Measurements from ENCODE around the gene METRNL.

METRNL gene

GRCh38 chr17:83084621-83085056 lies 5.2 kb downstream of the METRNL start:
- TF ChIP-seq, protein P1, sequence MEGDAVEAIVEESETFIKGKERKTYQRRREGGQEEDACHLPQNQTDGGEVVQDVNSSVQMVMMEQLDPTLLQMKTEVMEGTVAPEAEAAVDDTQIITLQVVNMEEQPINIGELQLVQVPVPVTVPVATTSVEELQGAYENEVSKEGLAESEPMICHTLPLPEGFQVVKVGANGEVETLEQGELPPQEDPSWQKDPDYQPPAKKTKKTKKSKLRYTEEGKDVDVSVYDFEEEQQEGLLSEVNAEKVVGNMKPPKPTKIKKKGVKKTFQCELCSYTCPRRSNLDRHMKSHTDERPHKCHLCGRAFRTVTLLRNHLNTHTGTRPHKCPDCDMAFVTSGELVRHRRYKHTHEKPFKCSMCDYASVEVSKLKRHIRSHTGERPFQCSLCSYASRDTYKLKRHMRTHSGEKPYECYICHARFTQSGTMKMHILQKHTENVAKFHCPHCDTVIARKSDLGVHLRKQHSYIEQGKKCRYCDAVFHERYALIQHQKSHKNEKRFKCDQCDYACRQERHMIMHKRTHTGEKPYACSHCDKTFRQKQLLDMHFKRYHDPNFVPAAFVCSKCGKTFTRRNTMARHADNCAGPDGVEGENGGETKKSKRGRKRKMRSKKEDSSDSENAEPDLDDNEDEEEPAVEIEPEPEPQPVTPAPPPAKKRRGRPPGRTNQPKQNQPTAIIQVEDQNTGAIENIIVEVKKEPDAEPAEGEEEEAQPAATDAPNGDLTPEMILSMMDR (IDR thresholded peaks at IDR 0.05; ENCODE audit: low read depth, low read length), result no peak
- peak overlapping the region; percentile 46 for H3K4me3 ChIP-seq (ENCODE audit: low read depth, low read length)

- no peak overlapping the region for H3K4me3 ChIP-seq (ENCODE audit: low read depth, low read length)
- TF ChIP-seq, protein P1 (IDR thresholded peaks at IDR 0.05; ENCODE audit: low read depth, low read length), result no peak
Measured at GRCh38 chr17:83085103-83085502, 5.7 kb downstream of the METRNL start.

- TF ChIP-seq, protein P1 (IDR thresholded peaks at IDR 0.05; ENCODE audit: low read depth, low read length), result no peak
- no peak overlapping the region for H3K4me3 ChIP-seq (ENCODE audit: low read depth, low read length)
Measured at GRCh38 chr17:83085526-83086198, 6.3 kb downstream of the METRNL start.

GRCh38 chr17:83086199-83086880 lies 6.9 kb downstream of the METRNL start:
- no peak overlapping the region for H3K4me3 ChIP-seq (ENCODE audit: low read depth, low read length)
- TF ChIP-seq, protein P1 (IDR thresholded peaks at IDR 0.05; ENCODE audit: low read depth, low read length), result no peak

GRCh38 chr17:83086907-83087787 lies 7.7 kb downstream of the METRNL start:
- no peak overlapping the region for H3K4me3 ChIP-seq (ENCODE audit: low read depth, low read length)
- TF ChIP-seq, protein P1 (IDR thresholded peaks at IDR 0.05; ENCODE audit: low read depth, low read length), result no peak

- H3K4me3 ChIP-seq (ENCODE audit: low read depth, low read length), result no peak overlapping the region
- TF ChIP-seq, protein P1 (IDR thresholded peaks at IDR 0.05; ENCODE audit: low read depth, low read length), result no peak
Measured at GRCh38 chr17:83087788-83088360, 8.5 kb downstream of the METRNL start.

Measured in WI38 (cell line).